Fibroblast of skin of abdomen (primary cell): ENCODE measurements around the gene ATP13A5.

ENCODE experiments used
- DNase-seq: peaks from one replicate; pipeline ENCODE4 v3.0.0-alpha.2; 2013

Gene ATP13A5

DNA sequence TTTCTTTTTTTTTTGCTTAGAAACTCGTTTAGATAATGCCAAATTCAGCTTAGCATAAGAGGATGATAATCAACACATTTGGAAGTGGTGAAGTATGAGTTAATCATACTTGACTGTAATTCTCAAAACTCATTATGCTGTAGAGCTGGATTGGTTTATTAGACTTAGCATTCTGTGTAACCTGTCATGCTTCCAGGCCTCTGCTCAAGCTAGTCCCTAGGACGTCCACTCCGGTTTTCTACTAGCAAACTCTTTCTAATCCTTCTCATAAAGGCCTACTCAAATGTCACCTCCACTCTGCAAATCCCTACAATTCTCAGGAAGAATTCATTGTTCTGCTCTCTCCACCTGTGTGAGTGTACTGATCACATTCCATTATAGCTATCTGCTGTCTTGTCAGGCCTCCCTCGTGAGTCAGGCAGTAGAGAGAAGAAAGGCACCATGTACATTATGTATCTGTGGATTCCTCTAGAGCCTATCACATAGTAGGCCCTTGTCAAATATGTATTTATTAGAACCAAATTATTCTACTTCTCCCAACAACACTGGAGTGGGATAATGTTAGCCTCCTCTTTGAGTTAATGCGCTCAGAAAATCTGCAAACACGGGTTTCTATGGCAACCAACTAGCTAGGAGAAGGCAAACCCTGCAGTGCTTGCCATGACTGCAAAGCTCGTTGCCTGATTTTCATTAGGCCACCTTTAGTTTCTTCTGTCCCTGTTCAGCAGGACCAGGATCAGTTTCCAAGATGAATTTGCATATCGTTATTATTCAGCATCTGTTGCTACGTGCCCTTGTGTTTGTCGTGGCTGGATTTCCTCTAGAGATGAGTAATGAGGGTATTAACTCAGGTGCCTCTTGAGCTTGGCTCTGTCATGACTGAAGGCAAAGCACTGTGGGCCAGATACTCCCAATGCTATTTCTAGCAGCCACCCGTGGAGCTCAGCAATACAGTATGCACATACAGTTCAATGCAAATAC lies 30.7 kb downstream of the ATP13A5 start:
- DNase-seq, result no peak

DNA sequence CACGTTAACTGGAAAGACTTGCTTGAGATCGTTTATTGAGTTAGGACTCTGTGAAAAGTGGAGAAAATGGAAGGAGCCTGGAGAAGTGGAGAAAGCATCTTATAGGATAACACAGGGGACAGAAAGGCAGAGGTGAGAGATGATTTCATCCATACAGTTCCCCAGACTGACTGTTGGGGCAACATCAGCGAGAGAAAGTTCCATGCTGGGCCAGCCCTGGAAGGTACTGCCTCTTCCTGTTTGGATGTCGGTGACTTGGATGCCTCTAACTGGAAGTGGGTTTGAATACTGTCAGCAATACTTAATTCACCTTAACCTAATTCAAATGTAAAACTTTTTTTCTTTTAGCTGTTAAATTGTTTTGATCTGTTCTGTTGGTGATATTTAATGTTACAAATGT lies 32.3 kb downstream of the ATP13A5 start:
- no peak for DNase-seq

DNA sequence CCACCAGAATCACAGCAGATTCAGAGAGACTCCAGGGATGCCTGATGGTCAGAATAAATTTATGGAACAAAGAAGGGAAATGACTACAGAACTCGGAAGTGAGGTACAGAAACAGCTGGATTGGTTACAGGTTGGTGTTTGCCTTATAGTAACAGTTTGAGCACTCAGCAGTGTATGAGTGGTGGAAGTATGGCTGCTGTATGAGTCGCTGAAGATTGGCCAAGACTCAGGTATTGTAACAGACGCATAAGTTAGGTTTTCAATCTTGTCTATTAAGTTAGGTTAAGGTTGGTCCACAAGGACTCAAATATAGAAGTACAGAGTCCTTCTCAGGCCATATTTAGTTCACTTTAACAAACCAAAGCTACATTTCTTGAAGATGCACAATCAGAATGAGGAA lies 33.1 kb downstream of the ATP13A5 start:
- no peak for DNase-seq

DNA sequence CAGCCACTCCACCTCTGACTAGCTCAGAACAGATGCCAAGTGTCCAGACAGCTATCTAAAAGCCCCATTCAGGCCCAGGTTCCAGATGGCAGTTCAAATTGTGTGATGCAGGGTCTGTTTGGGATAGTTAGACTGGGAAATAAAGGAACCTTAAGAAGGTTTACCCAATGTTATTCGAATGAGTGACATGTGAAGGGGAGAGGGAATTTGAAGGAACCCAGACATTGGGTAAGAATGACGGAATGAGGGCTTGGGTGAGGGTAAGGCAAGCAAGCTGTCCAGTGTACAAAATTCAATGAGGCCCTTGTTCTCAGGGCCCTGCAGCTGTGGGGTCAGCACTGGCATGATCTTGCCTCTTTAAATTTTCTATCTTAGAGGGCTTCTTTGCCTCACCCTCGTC lies 34.1 kb downstream of the ATP13A5 start:
- DNase-seq, result no peak

DNA sequence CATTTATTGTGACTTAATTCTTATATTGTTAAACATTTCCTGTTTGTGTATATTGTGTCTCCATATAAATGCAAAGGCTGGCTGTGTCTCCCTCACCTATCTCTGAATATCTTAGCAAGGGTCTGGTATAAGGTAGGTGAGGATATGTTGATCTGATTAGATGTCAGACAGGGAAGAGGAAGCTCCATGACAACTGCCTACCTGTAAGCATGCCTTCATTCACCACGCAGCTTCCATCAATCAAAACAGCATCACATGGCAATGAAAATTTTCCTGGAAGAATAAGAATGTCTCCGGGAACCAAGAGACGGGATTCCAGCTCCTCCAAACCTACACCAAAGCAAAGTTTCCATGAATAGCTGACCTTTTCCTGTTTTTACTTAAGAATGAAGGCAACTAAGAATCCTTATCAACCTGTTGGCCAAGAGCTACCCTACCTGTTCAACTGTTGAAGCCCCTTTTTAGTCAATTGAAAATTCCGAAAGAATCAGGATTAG lies 34.8 kb downstream of the ATP13A5 start:
- no peak for DNase-seq

DNA sequence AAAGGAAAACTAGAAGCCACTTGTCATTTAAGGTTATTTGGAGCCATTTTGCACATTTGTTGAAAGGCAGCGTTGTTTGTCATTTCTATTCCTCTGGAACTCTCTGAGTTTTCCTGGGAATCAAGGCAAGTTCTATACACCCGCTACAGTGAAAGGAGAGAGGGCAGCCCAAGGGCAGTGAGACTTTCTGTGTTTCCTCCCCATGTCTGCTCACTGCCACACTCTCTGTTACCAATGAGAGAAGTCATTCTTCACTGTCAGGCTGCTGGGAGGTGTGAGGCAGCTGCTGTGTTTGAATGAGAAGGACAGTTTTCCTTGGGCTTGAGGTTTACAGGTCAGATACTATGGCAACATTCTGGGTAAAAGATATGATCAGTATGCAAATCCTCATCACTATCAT lies 36.0 kb downstream of the ATP13A5 start:
- DNase-seq, result no peak

DNA sequence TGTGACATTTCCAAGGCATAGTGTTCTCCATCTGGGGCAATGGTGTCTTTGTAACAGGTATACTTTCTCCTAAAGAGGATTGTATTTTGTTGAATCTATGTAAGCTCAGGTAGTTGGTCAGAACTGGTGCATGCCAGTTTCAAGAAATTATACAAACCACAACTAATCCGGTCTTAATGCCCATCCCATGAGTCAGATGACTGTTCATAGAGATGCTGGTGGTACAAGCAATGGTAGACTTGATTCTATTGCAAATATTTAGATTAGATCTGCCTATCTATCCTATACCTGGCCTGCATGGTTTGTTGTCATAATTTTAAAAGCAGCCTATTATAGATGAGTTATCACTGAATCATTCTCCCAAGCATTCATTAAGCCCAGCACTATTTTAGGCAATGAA lies 43.5 kb downstream of the ATP13A5 start:
- DNase-seq, result no peak

DNA sequence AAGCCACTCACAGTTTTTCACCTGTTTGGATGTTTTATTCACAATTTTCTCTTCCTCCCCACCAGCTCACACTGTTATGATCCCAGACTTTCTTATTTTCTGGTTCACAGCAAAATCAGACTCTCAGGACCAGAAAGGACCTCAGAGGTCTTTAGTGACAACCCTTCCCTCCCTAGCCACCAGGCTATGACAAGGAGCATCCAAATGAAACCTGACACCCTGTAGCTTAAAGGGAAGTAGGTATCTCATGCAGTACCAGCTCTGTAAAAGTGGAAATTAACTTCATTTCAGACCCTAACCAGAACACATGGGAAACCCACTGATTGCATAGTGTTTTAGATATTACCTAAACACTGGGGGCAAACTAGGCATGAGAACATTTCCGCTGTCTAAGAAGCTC lies 45.3 kb downstream of the ATP13A5 start:
- no peak for DNase-seq

DNA sequence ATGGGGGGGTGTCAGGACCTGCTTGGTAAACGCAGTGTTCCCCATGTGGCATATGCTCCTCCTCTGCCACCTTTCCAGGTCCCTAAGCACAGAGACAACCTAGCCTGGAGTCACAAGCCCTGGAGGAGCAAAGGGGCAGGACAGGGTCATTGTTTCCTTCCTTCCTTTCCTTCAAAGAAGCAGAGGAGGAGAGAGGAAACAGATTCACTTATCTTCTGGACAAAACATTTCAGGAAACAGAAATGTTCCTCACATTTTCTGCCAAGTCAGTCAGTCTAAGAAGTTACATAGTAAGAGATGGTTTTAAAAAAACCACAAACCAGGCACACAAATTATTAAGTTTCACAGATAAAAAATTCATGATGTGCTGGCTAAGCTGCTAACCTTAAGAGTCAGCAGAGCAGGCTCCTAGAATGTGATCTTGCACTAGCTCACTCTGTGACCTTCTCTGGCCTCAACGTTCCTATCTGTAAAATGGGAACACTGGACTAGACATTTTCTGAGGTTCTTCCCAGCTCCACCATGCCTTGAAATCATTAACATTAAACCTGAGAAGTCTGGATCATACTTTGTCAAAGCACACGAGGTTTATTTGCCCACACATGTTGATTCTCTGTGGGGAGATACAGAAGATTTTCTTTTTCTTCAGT lies 47.9 kb downstream of the ATP13A5 start:
- DNase-seq, result no peak

DNA sequence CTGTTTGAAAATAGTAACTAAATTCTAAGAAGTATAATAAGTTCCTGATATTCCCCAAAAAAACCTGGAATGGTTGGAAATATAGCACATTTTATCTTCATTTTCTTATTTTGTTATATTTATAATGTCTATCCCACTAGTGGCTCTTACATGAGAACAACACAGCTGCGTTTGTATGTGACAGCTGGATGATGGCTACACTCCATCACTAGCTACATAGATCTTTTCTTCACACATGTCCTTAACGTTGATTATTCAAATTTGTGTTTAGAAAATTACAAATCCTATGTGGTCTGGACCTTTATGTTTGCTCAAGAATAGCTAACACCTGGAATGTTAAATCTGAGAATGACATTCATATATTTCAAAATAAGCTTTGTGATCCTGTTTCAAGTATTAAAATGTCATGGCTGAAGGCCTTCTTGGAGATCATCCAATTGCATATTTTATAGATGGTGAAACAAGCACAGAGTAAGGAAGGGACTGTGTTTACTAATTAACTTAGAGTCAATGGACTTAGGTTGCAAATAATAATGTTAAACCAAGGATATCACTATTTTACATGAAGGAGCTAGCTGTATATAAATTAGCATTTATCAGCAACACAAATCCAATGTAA lies 60.8 kb downstream of the ATP13A5 start:
- no peak for DNase-seq

DNA sequence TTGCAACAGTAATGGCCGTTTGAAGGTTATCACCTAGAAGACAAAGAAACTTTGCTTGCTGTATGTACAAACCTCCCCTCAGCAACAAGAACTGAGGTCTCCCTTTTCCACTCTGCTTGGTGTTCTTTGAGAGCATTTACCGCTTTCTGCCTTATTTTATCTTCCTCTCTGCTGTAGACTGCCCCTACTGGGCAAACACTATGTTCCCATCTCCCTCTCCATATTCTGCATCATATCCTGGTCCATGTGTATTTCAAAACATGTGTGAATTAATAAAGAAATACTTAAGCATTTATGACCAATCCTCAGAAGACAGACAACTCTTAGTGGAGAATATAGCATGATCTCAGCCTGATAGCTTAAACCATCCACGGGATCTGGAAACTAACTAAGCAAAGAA lies 64.4 kb downstream of the ATP13A5 start:
- DNase-seq, result no peak

DNA sequence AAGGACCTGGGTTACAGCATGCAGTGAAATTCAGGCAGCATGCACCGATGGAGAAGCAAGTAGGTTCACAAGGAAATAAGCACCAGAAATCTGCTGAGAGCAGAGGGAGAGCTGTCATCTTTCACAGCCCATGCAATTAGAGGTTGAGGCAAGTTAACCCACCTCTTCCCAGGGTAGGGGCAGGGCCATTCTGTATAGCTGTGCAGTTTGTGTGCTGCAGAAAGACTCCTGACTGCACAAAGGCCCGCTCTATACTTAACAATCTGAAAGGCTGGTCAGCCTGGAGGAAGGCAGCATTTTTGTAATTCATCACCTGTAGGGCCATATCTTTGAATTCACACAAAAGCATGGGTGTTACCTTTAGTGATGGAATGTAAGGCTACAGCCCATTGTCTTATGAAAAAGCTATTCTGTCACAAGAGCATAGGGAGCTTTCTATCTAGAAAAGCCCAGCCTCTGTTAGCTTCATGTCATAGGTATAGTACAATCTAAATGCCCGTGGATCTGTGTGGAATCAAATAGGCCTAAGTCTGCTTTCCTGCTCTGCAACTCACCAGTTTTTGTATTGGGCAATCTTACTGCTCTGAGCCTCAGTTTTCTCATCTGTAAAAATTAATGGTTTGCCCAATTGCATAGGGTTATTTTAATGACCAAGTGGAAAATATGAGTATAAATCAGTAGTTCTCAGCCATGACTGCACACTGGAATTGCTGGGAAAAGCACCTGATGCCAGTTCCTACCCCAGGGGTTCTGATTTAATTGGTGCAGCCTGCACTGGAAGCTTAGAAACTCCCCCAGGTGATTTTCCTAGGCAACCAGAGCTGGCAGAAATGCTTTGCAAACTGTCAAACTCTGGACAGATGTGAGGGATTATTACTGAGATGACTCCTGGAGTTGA lies 65.2 kb downstream of the ATP13A5 start:
- DNase-seq, result no peak

DNA sequence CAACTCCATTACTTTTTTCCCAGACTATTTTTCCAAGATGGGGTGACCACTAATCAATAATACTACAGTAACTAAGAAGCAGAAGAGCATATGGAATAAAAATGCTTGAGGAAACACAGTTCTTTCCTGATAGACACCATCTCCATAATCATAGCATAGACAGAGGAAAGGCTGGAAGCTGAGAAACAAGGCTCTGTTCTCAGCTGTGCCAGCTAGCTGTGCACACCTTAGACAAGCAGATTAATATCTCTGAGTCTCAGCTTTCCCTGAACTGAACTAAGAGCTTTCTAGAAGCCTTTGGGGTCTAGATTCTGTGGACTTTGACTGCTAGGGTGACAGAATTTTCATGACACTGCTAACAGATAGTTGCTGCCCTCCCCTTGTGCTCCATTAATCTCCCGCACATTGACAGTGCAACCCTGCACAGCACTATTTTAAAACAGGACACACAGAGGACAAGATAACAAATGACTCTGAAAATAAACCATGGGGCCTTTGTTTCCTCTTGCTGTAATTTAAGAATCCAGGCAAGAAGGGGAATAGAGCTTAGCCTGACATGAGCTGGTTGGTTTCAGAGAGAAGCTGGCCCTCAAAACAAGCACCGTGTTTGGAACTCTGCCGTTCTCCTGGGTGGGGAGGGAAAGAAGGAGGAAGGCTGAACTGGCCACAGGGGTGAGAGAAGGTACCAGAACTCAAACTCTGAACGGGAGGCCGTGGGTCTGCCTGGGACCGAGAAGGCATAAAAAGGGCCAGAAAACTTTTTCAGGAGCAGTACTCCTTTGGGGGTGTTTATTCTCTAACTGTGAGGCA lies 67.4 kb downstream of the ATP13A5 start:
- DNase-seq, result no peak

DNA sequence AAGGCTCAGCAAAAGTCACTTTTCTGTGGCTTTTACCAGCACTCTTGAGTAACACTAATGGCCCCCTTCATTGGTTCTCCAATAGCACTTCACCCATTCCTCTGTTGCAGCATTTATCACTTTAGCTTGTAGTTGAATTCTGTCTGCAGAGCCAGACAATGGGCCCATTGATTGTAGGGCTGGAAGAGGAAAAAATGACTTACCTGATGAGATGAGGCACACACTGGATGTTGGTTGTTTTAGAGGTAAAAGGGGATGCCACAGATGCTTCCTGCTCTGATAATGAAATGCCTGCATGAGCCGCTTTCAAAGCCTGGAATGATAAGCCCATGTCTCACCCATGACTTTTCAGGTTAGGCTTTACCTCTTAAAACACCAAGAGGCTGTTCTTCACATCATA lies 73.2 kb downstream of the ATP13A5 start:
- DNase-seq, result no peak

DNA sequence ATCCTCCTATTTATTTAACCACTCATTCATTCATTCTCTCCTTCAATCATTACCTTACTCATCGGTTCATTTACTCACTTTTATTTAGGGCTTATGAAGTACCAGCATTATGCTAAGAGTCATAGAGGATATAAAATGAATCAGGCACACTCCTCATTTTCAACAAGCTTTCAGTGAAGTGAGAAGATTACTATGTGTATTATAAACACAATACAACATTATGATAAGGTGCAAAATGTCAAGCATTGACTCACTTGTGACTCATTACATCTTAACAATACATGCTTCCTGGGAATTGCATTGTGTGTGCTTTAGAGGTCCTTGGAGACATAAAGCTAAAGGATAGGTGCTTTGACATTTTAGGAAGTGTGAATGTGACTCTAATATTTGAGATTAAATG lies 77.1 kb downstream of the ATP13A5 start:
- no peak for DNase-seq

DNA sequence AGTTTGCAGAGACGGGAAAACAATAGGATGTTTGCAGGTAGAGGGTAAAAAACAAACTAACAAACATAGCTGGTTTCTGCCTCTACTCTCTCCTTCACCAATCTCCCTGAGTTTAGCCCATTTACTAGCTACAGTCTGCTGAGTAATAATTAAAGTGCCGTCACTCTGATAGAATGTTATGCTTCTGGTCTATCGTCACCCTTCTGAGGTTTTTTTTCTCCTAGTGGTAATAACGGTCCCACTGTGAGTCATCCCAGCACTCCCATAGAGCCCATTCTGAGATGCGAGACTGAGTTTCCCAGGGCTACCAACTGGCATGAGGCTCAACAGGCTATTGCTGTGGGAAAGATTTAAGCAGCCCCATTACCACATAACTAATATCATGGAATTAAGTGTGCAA lies 81.1 kb downstream of the ATP13A5 start:
- DNase-seq, result no peak

DNA sequence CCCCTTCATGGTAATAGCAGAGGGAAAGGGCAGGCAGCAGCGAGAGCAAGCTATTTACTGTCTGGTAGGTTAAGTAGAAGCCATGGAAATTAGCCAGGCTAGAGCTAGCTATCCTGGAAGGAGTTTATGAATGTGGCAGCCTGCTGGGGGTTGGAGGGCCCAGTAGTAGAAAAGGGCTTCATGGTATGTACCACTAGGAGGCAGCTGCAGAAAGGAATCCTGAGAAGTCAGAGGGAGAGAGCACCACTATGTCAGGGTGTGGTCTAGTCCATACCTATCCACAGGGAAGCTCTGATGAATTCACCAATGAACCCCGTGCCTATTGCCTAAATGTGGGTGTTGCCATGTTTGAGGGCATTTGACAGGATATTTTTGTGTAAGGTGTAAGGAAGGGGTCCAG lies 82.6 kb downstream of the ATP13A5 start:
- DNase-seq, result no peak

DNA sequence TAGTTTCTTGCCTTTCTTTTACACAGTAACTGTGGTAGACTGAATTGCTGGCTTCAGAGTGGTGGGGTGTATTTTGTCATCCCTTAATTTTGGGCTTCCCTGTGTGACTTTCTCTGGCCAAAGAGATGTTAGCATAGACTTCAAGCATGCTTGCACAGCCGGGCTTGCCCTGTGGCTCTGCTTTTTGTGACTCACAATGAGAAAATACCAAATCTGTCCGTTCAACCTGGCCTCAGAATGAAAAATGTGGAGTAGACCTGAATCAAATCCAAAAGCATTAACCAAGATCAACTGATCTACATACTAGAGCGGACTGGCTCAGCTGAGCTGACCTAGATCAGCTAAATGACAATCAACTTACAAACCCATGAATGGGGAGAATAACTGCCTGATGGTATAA lies 86.2 kb downstream of the ATP13A5 start:
- DNase-seq, result no peak

DNA sequence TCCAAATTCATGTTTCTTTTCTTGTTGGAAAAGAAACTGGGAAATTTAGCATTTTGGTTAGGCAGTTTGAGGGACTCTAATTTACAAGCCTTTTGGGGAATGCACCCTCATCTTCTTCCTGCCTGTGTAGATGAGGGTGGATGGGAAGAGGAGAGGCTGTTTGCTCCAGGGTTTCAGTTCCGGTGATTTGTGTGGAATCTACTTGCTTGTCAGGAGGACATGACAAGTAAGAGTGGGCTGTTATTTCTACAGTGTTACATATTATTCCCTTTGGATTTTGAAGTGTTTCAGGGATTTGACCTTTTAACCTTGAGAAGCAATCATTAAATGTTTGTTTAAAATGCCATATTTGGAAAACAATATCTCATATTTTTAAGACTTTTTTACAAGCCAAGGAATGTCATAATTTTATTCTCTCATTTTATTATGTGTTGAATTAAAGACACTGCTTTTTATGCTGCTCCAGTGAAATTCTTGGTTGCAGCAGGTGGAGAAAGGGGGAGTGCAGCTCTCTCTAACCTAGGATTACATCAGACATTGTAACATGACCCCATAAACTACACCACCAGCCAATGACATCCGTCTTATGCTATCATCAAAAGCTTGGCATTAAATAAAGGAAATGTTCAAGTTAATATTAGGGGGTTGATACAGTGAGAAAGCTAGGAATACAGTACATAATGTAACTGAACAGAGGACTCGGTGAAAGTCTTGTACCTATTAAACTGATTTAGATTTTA lies 107.3 kb downstream of the ATP13A5 start:
- DNase-seq, result no peak

DNA sequence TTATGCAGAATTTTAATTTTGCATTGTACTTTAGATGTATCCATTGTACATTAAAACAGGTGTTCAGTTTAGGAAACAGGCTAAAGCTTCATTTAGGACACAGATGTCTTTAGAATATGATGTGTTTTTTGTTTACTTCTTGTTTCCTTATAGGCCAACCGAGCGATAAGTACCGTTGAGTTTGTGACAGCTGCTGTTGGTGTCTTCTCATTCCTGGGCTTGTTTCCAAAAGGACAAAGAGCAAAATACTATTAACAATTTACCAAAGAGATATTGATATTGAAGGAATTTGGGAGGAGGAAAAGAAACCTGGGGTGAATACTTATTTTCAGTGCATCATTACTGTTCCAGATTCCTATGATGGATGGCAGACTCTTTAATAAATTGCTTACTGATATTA lies 108.1 kb downstream of the ATP13A5 start:
- DNase-seq, result no peak
